WTC11 (cell line): ENCODE data around the gene TIMM29. TPM values are rescaled to one million over a fixed set of nuclear protein-coding genes. Genes with fewer than 3 reads are reported as not detected.

Source experiments
- ATF1 ChIP-seq: sonication (generic); formaldehyde crosslinking; IDR thresholded peaks from 2 replicates; pipeline ENCODE4 v1.8.1; 2023; ENCODE audit warnings: mild to moderate bottlenecking, moderate library complexity, missing genetic modification reagents
- HMGA2 ChIP-seq: fragments of 250-450 bp; sonication (Bioruptor Pico); IDR thresholded peaks from 2 replicates; pipeline ENCODE4 v1.4.0; 2021; ENCODE audit warnings: mild to moderate bottlenecking, moderate library complexity
- IRF2 ChIP-seq: sonication (generic); formaldehyde crosslinking; IDR thresholded peaks from 2 replicates; pipeline ENCODE4 v1.8.0; 2022; ENCODE audit warnings: low read depth, missing genetic modification reagents, borderline replicate concordance
- JAZF1 ChIP-seq: fragments of 250-450 bp; sonication (Bioruptor Pico); IDR thresholded peaks from 2 replicates; pipeline ENCODE4 v1.9.0; 2021; ENCODE audit warnings: moderate library complexity, mild to moderate bottlenecking, inconsistent platforms
- KAT7 ChIP-seq: sonication (generic); formaldehyde crosslinking; IDR thresholded peaks from 2 replicates; pipeline ENCODE4 v1.8.1; 2023; ENCODE audit warnings: missing genetic modification reagents, mild to moderate bottlenecking, borderline replicate concordance
- MXD4 ChIP-seq: fragments of 250-450 bp; sonication (Bioruptor Pico); IDR thresholded peaks from 2 replicates; pipeline ENCODE4 v1.8.0; 2021; ENCODE audit warnings: mild to moderate bottlenecking, moderate library complexity, borderline replicate concordance
- MYBL2 ChIP-seq: sonication (generic); formaldehyde crosslinking; IDR thresholded peaks from 2 replicates; pipeline ENCODE4 v1.8.1; 2023; ENCODE audit warnings: mild to moderate bottlenecking, moderate library complexity, missing genetic modification reagents
- NFE2L1 ChIP-seq: sonication (generic); formaldehyde crosslinking; IDR thresholded peaks from 2 replicates; pipeline ENCODE4 v1.8.1; 2023; ENCODE audit warnings: missing genetic modification reagents
- OVOL2 ChIP-seq: fragments of 250-450 bp; sonication (Bioruptor Pico); IDR thresholded peaks from 2 replicates; pipeline ENCODE4 v1.9.0; 2021; ENCODE audit warnings: mild to moderate bottlenecking, borderline replicate concordance
- RELA ChIP-seq: sonication (generic); formaldehyde crosslinking; IDR thresholded peaks from 2 replicates; pipeline ENCODE4 v1.8.1; 2022; ENCODE audit warnings: missing genetic modification reagents, mild to moderate bottlenecking, borderline replicate concordance
- SMAD3 ChIP-seq: sonication (generic); formaldehyde crosslinking; IDR thresholded peaks from 2 replicates; pipeline ENCODE4 v1.8.0; 2022; ENCODE audit warnings: missing genetic modification reagents, mild to moderate bottlenecking, borderline replicate concordance
- SOX15 ChIP-seq: fragments of 250-450 bp; sonication (Bioruptor Pico); IDR thresholded peaks from 2 replicates; pipeline ENCODE4 v1.9.0; 2021; ENCODE audit warnings: mild to moderate bottlenecking
- TEAD1 ChIP-seq: sonication (generic); formaldehyde crosslinking; IDR thresholded peaks from 2 replicates; pipeline ENCODE4 v1.8.0; 2022; ENCODE audit warnings: mild to moderate bottlenecking, missing genetic modification reagents
- ZBTB21 ChIP-seq: sonication (generic); formaldehyde crosslinking; IDR thresholded peaks from 2 replicates; pipeline ENCODE4 v1.8.1; 2023; ENCODE audit warnings: mild to moderate bottlenecking, missing genetic modification reagents, borderline replicate concordance
- ZNF138 ChIP-seq: sonication (generic); formaldehyde crosslinking; conservative IDR thresholded peaks from 2 replicates; pipeline ENCODE4 v1.8.1; 2022; ENCODE audit warnings: mild to moderate bottlenecking, moderate library complexity, missing genetic modification reagents
- ZNF396 ChIP-seq: fragments of 250-450 bp; sonication (Bioruptor Pico); IDR thresholded peaks from 2 replicates; pipeline ENCODE4 v1.8.0; 2021; ENCODE audit warnings: mild to moderate bottlenecking, moderate library complexity, borderline replicate concordance
- ZNF671 ChIP-seq: fragments of 250-450 bp; sonication (Bioruptor Pico); IDR thresholded peaks from 2 replicates; pipeline ENCODE4 v1.8.0; 2021; ENCODE audit warnings: mild to moderate bottlenecking
- total RNA-seq: library from RNA; stranded (reverse); gene quantifications from 3 replicates; pipeline ENCODE4 v1.2.3, GENCODE V29; 2021
- TF ChIP-seq, protein P1 (sequence below): fragments of 250-450 bp; sonication (Bioruptor Pico); conservative IDR thresholded peaks from 2 replicates; pipeline ENCODE4 v1.9.0; 2021; ENCODE audit warnings: mild to moderate bottlenecking
- TF ChIP-seq, protein P2 (sequence below): sonication (generic); formaldehyde crosslinking; IDR thresholded peaks from 2 replicates; pipeline ENCODE4 v1.8.0; 2022; ENCODE audit warnings: mild to moderate bottlenecking, missing genetic modification reagents
- TF ChIP-seq, protein P3 (sequence below): sonication (generic); formaldehyde crosslinking; IDR thresholded peaks from 2 replicates; pipeline ENCODE4 v1.8.1; 2023; ENCODE audit warnings: mild to moderate bottlenecking, missing genetic modification reagents, borderline replicate concordance
- TF ChIP-seq, protein P4 (sequence below): sonication (generic); formaldehyde crosslinking; IDR thresholded peaks from 2 replicates; pipeline ENCODE4 v1.8.1; 2023; ENCODE audit warnings: mild to moderate bottlenecking, missing genetic modification reagents
- TF ChIP-seq, protein P5 (sequence below): fragments of 250-450 bp; sonication (Bioruptor Pico); IDR thresholded peaks from 2 replicates; pipeline ENCODE4 v1.9.0; 2021; ENCODE audit warnings: mild to moderate bottlenecking
- TF ChIP-seq, protein P6 (sequence below): sonication (generic); formaldehyde crosslinking; IDR thresholded peaks from 2 replicates; pipeline ENCODE4 v1.8.1; 2023; ENCODE audit warnings: mild to moderate bottlenecking, moderate library complexity, missing genetic modification reagents
- TF ChIP-seq, protein P7 (sequence below): sonication (generic); formaldehyde crosslinking; conservative IDR thresholded peaks from 2 replicates; pipeline ENCODE4 v1.8.1; 2022; ENCODE audit warnings: mild to moderate bottlenecking, missing genetic modification reagents
- TF ChIP-seq, protein P8 (sequence below): sonication (generic); formaldehyde crosslinking; IDR thresholded peaks from 2 replicates; pipeline ENCODE4 v1.8.1; 2022; ENCODE audit warnings: low read depth, mild to moderate bottlenecking, moderate library complexity, missing genetic modification reagents, borderline replicate concordance

TIMM29 gene
- total RNA-seq, 1 experiment from 2014 or later: 33.8 TPM

DNA sequence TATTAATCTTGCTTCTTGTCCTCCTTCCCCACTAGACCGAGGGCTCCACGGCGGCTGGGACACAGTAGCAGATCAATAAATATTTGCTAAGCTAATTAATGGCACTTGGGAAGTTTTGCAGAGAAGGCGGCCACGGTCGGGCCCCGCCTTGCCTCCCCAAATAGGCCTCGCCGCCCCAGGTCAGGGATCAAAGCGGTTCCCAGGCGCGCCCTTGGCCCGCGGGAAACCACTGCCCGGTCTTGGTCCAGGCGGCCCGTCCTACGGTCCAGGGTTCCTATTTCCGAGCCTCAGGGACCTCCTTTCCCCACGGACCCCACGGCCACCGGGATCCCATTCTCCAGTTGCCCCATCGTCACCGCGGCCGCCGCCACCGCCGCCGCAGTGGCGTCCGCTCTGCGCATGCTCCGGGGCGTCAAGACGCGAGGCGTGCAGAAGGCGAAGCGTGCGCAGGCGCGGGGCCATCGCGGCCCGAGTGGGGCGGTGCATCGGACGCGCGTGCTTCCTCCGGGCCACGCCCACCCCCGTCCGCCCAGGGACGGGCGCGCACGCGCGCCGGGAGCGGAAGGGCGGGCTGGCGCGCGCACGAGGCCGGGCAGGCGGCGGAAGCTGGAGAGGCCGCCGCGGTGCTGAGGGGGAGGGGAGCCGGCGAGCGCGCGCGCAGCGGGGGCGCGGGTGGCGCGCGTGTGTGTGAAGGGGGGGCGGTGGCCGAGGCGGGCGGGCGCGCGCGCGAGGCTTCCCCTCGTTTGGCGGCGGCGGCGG is 31.9 kb downstream of the TIMM29 start, which contains the start of gene SMARCA4 (continued):
- TF ChIP-seq, protein P1, sequence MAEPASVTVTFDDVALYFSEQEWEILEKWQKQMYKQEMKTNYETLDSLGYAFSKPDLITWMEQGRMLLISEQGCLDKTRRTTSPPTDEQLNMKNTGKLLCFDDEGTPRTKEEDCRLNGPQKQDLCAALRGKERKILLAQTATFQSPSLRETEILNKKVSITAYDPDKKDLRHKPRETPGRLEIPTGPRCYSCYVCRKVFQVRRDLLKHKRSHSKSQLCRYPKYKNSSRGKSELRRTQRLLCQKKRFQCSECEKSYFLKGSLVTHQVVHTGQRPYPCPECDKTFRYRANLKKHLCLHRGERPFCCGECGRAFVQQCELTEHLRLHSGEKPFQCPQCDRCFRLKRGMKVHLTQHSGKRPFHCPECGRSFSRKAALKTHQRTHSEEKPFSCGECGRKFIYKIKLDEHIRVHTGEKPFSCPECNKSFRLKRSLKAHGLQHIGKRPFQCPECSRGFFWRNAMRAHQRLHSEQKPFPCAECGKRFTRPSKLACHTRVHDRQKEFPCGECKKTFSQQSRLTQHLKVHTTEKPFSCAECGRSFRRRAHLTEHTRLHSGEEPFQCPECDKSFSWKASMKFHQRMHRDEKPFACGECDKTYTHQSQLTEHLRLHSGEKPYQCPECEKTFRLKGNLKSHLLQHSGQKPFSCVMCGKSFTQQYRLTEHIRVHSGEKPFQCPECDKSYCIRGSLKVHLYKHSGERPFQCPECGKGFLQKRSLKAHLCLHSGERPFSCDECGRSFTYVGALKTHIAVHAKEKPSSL: no peak
- TF ChIP-seq, protein P2, sequence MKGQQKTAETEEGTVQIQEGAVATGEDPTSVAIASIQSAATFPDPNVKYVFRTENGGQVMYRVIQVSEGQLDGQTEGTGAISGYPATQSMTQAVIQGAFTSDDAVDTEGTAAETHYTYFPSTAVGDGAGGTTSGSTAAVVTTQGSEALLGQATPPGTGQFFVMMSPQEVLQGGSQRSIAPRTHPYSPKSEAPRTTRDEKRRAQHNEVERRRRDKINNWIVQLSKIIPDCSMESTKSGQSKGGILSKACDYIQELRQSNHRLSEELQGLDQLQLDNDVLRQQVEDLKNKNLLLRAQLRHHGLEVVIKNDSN (CRISPR knock-in tag): peak; percentile 63; the same call in 1 of the 2 replicates
- TF ChIP-seq, protein P3, sequence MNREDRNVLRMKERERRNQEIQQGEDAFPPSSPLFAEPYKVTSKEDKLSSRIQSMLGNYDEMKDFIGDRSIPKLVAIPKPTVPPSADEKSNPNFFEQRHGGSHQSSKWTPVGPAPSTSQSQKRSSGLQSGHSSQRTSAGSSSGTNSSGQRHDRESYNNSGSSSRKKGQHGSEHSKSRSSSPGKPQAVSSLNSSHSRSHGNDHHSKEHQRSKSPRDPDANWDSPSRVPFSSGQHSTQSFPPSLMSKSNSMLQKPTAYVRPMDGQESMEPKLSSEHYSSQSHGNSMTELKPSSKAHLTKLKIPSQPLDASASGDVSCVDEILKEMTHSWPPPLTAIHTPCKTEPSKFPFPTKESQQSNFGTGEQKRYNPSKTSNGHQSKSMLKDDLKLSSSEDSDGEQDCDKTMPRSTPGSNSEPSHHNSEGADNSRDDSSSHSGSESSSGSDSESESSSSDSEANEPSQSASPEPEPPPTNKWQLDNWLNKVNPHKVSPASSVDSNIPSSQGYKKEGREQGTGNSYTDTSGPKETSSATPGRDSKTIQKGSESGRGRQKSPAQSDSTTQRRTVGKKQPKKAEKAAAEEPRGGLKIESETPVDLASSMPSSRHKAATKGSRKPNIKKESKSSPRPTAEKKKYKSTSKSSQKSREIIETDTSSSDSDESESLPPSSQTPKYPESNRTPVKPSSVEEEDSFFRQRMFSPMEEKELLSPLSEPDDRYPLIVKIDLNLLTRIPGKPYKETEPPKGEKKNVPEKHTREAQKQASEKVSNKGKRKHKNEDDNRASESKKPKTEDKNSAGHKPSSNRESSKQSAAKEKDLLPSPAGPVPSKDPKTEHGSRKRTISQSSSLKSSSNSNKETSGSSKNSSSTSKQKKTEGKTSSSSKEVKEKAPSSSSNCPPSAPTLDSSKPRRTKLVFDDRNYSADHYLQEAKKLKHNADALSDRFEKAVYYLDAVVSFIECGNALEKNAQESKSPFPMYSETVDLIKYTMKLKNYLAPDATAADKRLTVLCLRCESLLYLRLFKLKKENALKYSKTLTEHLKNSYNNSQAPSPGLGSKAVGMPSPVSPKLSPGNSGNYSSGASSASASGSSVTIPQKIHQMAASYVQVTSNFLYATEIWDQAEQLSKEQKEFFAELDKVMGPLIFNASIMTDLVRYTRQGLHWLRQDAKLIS (CRISPR knock-in tag): no peak
- TF ChIP-seq ZNF138 (CRISPR knock-in tag) (no peak; the same call in 1 of the 2 replicates), ZNF396 (CRISPR knock-in tag) (no peak), NFE2L1 (peak; percentile 74), HMGA2 (CRISPR knock-in tag) (no peak), KAT7 (no peak), ZNF671 (CRISPR knock-in tag) (no peak), ATF1 (CRISPR knock-in tag) (0 out of 2 replicates have a peak, but pooled peaks have one; percentile 76), IRF2 (CRISPR knock-in tag) (no peak), RELA (peak; percentile 93; the same call in 1 of the 2 replicates), OVOL2 (CRISPR knock-in tag) (no peak), SOX15 (CRISPR knock-in tag) (no peak), JAZF1 (CRISPR knock-in tag) (no peak), MXD4 (CRISPR knock-in tag) (no peak; the same call in 1 of the 2 replicates), ZBTB21 (peak; percentile 69; the same call in 1 of the 2 replicates), MYBL2 (CRISPR knock-in tag) (peak; percentile 87), TEAD1 (CRISPR knock-in tag) (peak; percentile 77), SMAD3 (no peak)
- TF ChIP-seq, protein P4, sequence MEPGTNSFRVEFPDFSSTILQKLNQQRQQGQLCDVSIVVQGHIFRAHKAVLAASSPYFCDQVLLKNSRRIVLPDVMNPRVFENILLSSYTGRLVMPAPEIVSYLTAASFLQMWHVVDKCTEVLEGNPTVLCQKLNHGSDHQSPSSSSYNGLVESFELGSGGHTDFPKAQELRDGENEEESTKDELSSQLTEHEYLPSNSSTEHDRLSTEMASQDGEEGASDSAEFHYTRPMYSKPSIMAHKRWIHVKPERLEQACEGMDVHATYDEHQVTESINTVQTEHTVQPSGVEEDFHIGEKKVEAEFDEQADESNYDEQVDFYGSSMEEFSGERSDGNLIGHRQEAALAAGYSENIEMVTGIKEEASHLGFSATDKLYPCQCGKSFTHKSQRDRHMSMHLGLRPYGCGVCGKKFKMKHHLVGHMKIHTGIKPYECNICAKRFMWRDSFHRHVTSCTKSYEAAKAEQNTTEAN (CRISPR knock-in tag): peak; percentile 90
- TF ChIP-seq, protein P5, sequence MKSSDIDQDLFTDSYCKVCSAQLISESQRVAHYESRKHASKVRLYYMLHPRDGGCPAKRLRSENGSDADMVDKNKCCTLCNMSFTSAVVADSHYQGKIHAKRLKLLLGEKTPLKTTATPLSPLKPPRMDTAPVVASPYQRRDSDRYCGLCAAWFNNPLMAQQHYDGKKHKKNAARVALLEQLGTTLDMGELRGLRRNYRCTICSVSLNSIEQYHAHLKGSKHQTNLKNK (CRISPR knock-in tag): no peak
- TF ChIP-seq, protein P6, sequence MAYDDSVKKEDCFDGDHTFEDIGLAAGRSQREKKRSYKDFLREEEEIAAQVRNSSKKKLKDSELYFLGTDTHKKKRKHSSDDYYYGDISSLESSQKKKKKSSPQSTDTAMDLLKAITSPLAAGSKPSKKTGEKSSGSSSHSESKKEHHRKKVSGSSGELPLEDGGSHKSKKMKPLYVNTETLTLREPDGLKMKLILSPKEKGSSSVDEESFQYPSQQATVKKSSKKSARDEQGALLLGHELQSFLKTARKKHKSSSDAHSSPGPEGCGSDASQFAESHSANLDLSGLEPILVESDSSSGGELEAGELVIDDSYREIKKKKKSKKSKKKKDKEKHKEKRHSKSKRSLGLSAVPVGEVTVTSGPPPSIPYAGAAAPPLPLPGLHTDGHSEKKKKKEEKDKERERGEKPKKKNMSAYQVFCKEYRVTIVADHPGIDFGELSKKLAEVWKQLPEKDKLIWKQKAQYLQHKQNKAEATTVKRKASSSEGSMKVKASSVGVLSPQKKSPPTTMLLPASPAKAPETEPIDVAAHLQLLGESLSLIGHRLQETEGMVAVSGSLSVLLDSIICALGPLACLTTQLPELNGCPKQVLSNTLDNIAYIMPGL: peak; percentile 68; the same call in 1 of the 2 replicates
- TF ChIP-seq, protein P7, sequence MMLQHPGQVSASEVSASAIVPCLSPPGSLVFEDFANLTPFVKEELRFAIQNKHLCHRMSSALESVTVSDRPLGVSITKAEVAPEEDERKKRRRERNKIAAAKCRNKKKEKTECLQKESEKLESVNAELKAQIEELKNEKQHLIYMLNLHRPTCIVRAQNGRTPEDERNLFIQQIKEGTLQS (CRISPR knock-in tag): no peak
- TF ChIP-seq, protein P8, sequence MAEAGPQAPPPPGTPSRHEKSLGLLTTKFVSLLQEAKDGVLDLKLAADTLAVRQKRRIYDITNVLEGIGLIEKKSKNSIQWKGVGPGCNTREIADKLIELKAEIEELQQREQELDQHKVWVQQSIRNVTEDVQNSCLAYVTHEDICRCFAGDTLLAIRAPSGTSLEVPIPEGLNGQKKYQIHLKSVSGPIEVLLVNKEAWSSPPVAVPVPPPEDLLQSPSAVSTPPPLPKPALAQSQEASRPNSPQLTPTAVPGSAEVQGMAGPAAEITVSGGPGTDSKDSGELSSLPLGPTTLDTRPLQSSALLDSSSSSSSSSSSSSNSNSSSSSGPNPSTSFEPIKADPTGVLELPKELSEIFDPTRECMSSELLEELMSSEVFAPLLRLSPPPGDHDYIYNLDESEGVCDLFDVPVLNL: no peak
